HepG2 (cell line): ENCODE results near the gene ALDH2. TPM values are rescaled to one million over a fixed set of nuclear protein-coding genes. Genes with fewer than 3 reads are reported as not detected.

ENCODE experiments used
- ARID4A ChIP-seq: sonication (generic); formaldehyde crosslinking; IDR thresholded peaks from 2 replicates; pipeline ENCODE4 v1.5.0; 2020; ENCODE audit warnings: mild to moderate bottlenecking, missing genetic modification reagents, borderline replicate concordance
- CREB3 ChIP-seq: sonication (generic); formaldehyde crosslinking; IDR thresholded peaks from 2 replicates; pipeline ENCODE4 v1.5.0; 2020; ENCODE audit warnings: missing genetic modification reagents
- FOXK1 ChIP-seq: sonication (generic); formaldehyde crosslinking; IDR thresholded peaks from 2 replicates; pipeline ENCODE4 v1.4.0; 2020; ENCODE audit warnings: low read depth, missing genetic modification reagents, borderline replicate concordance
- HMGA1 ChIP-seq: sonication (generic); formaldehyde crosslinking; conservative IDR thresholded peaks from 2 replicates; pipeline ENCODE4 v1.4.0; 2020; ENCODE audit warnings: missing genetic modification reagents
- ISL2 ChIP-seq: sonication (generic); formaldehyde crosslinking; IDR thresholded peaks from 2 replicates; pipeline ENCODE4 v1.5.0; 2020; ENCODE audit warnings: missing genetic modification reagents
- JUNB ChIP-seq: sonication (generic); formaldehyde crosslinking; IDR thresholded peaks from 2 replicates; pipeline ENCODE4 v1.8.0; 2022; ENCODE audit warnings: missing genetic modification reagents, mild to moderate bottlenecking, borderline replicate concordance
- KMT2B ChIP-seq: IDR thresholded peaks from 2 replicates; pipeline ENCODE4 v1.6.1; 2016; ENCODE audit warnings: missing genetic modification reagents, missing compliant biosample characterization
- LCORL ChIP-seq, 2 experiments: fragments of 450-650 bp in 1 of 2; sonication (generic) in 1 of 2; formaldehyde crosslinking in 1 of 2; IDR thresholded peaks; 2 replicates each; pipeline versions ENCODE4 v1.5.0 to v1.6.1; 2017 to 2020; ENCODE audit warnings: antibody characterized with exemption in 1 of 2, missing genetic modification reagents in 1 of 2
- MTA1 ChIP-seq: sonication (generic); formaldehyde crosslinking; IDR thresholded peaks from 2 replicates; pipeline ENCODE4 v1.4.0; 2020; ENCODE audit warnings: missing genetic modification reagents, mild to moderate bottlenecking, borderline replicate concordance
- NR1H2 ChIP-seq: sonication (generic); formaldehyde crosslinking; IDR thresholded peaks from 2 replicates; pipeline ENCODE4 v1.8.1; 2022; ENCODE audit warnings: low read depth, missing genetic modification reagents, borderline replicate concordance
- SOX6 ChIP-seq, 2 experiments: fragments of 450-650 bp in 1 of 2; sonication (generic) in 1 of 2; formaldehyde crosslinking in 1 of 2; IDR thresholded peaks; 2 replicates each; pipeline versions ENCODE4 v1.4.0 to v1.6.1; 2017 to 2020; ENCODE audit warnings: antibody characterized with exemption in 1 of 2, mild to moderate bottlenecking in 1 of 2, missing genetic modification reagents in 1 of 2
- SRY ChIP-seq: sonication (generic); formaldehyde crosslinking; IDR thresholded peaks from 2 replicates; pipeline ENCODE4 v1.8.0; 2022; ENCODE audit warnings: mild to moderate bottlenecking, missing genetic modification reagents
- TSC22D2 ChIP-seq: sonication (generic); formaldehyde crosslinking; IDR thresholded peaks from 2 replicates; pipeline ENCODE4 v1.5.1; 2020; ENCODE audit warnings: missing genetic modification reagents, mild to moderate bottlenecking, borderline replicate concordance
- ZBTB20 ChIP-seq: sonication (generic); formaldehyde crosslinking; IDR thresholded peaks from 2 replicates; pipeline ENCODE4 v1.8.1; 2023; ENCODE audit warnings: missing genetic modification reagents, low read depth, mild to moderate bottlenecking, borderline replicate concordance
- ZNF335 ChIP-seq: sonication (generic); formaldehyde crosslinking; IDR thresholded peaks from 2 replicates; pipeline ENCODE4 v1.4.0; 2020; ENCODE audit warnings: missing genetic modification reagents
- polyA plus RNA-seq, 8 experiments: library from polyadenylated mRNA; depleted of rRNA in 3 of 8; stranded (reverse) in 7 of 8; unstranded in 1 of 8; fragments of >200 nt; fragmentation: Illumina TruSeq in 4 of 8; extraction: Trizol in 4 of 8; gene quantifications; 2 replicates each; pipeline versions ENCODE4 v1.2.1 to v1.2.3, GENCODE V29; 2011 to 2016; ENCODE audit warnings: low read depth in 4 of 8, missing spikeins in 1 of 8, mixed read lengths in 1 of 8; ENCODE audit not compliant: insufficient read depth in 1 of 8
- total RNA-seq, 5 experiments: library from RNA; depleted of rRNA; stranded (reverse); fragments of >200 nt; fragmentation: Illumina TruSeq; extraction: Trizol; gene quantifications; 2 replicates each; pipeline ENCODE4 v1.2.3, GENCODE V29; 2016; ENCODE audit warnings: low read depth in 1 of 5
- TF ChIP-seq, protein P1 (sequence below): sonication (generic); formaldehyde crosslinking; IDR thresholded peaks from 2 replicates; pipeline ENCODE4 v1.4.0; 2020; ENCODE audit warnings: missing genetic modification reagents
- TF ChIP-seq, protein P2 (sequence below): sonication (generic); formaldehyde crosslinking; IDR thresholded peaks from 2 replicates; pipeline ENCODE4 v1.4.0; 2020; ENCODE audit warnings: missing genetic modification reagents

Gene ALDH2
- total and polyA plus RNA-seq, 2 of the 13 experiments (the other 11 are each of a cell fraction or from before 2014, with no cell fraction given) = 78.8 to 103 TPM

GRCh38 chr12:111777345-111778045 is 10.8 kb downstream of the ALDH2 start (continued):
- TF ChIP-seq ARID4A (CRISPR knock-in tag) = peak; percentile 53; the same call in 1 of the 2 replicates
- TF ChIP-seq CREB3 = no peak
- TF ChIP-seq ISL2 (CRISPR knock-in tag) = peak; percentile 56; the same call in 1 of the 2 replicates
- TF ChIP-seq FOXK1 (CRISPR knock-in tag) = peak; percentile 73; the same call in 1 of the 2 replicates
- TF ChIP-seq, protein P1, sequence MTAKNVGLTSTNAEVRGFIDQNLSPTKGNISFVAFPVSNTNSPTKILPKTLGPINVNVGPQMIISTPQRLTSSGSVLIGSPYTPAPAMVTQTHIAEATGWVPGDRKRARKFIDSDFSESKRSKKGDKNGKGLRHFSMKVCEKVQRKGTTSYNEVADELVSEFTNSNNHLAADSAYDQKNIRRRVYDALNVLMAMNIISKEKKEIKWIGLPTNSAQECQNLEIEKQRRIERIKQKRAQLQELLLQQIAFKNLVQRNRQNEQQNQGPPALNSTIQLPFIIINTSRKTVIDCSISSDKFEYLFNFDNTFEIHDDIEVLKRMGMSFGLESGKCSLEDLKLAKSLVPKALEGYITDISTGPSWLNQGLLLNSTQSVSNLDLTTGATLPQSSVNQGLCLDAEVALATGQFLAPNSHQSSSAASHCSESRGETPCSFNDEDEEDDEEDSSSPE (CRISPR knock-in tag) = 0 out of 2 replicates have a peak, but pooled peaks have one; percentile 20
- no peak for TF ChIP-seq JUNB (CRISPR knock-in tag)
- peak; percentile 64; the same call in 1 of the 2 replicates for TF ChIP-seq TSC22D2
- TF ChIP-seq MTA1 = peak; percentile 48; the same call in 1 of the 2 replicates
- TF ChIP-seq LCORL (IDR thresholded peaks at IDR 0.05) = no peak
- peak; percentile 88 for TF ChIP-seq LCORL (CRISPR knock-in tag; IDR thresholded peaks at IDR 0.05)
- TF ChIP-seq ZBTB20 = 0 out of 2 replicates have a peak, but pooled peaks have one; percentile 30
- TF ChIP-seq, protein P2, sequence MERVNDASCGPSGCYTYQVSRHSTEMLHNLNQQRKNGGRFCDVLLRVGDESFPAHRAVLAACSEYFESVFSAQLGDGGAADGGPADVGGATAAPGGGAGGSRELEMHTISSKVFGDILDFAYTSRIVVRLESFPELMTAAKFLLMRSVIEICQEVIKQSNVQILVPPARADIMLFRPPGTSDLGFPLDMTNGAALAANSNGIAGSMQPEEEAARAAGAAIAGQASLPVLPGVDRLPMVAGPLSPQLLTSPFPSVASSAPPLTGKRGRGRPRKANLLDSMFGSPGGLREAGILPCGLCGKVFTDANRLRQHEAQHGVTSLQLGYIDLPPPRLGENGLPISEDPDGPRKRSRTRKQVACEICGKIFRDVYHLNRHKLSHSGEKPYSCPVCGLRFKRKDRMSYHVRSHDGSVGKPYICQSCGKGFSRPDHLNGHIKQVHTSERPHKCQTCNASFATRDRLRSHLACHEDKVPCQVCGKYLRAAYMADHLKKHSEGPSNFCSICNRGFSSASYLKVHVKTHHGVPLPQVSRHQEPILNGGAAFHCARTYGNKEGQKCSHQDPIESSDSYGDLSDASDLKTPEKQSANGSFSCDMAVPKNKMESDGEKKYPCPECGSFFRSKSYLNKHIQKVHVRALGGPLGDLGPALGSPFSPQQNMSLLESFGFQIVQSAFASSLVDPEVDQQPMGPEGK (CRISPR knock-in tag) = peak; percentile 71
- TF ChIP-seq HMGA1 (CRISPR knock-in tag) = no peak
- TF ChIP-seq NR1H2 (CRISPR knock-in tag) = no peak
- peak; percentile 70 for TF ChIP-seq ZNF335 (CRISPR knock-in tag)
- TF ChIP-seq SOX6 (IDR thresholded peaks at IDR 0.05) = no peak
- peak; percentile 69 for TF ChIP-seq SOX6 (CRISPR knock-in tag; IDR thresholded peaks at IDR 0.05)
- TF ChIP-seq SRY (CRISPR knock-in tag) = no peak
- TF ChIP-seq KMT2B = 0 out of 2 replicates have a peak, but pooled peaks have one; percentile 28
